Renal pelvis (tissue), 4 donors: ENCODE measurements around the gene MAMDC2. TPM values are rescaled to one million over a fixed set of nuclear protein-coding genes. Genes with fewer than 3 reads are reported as not detected.

Source experiments
- DNase-seq: peaks from one replicate; pipeline ENCODE4 v3.0.0-alpha.2; 2013
- polyA plus RNA-seq, 3 donors: library from polyadenylated mRNA; unstranded; fragments of 120-200 nt; gene quantifications; one replicate each; pipeline ENCODE4 v1.2.1, GENCODE V29; 2013; ENCODE audit not compliant: insufficient read length in 3 of 3

The MAMDC2 gene
- polyA plus RNA-seq, 3 donors = 6.0 to 7.3 (median 6.9) TPM

- no peak for DNase-seq
Measured at GRCh38 chr9:70259512-70259802, 215.8 kb downstream of the MAMDC2 start.

- no peak for DNase-seq
Measured at GRCh38 chr9:70260007-70260443, 216.4 kb downstream of the MAMDC2 start.

DNA sequence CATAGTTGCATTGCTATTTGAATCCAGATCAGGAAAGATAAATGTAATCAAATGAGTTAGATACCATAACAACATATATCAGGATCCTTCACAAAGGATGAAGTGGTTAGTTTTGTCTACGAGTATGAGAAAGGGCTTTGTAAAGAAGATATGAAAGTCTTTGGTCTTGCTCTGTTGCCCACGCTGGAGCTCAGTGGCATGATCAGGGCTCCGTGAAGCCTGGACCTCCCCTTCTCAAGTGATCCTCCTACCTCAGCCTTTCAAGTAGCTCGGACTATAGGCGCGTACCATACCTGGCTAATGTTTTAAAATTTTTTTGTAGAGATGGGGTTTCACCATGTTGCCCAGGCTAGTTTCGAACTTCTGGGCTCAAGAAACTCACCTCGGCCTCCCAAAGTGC lies 217.0 kb downstream of the MAMDC2 start:
- no peak for DNase-seq

DNA sequence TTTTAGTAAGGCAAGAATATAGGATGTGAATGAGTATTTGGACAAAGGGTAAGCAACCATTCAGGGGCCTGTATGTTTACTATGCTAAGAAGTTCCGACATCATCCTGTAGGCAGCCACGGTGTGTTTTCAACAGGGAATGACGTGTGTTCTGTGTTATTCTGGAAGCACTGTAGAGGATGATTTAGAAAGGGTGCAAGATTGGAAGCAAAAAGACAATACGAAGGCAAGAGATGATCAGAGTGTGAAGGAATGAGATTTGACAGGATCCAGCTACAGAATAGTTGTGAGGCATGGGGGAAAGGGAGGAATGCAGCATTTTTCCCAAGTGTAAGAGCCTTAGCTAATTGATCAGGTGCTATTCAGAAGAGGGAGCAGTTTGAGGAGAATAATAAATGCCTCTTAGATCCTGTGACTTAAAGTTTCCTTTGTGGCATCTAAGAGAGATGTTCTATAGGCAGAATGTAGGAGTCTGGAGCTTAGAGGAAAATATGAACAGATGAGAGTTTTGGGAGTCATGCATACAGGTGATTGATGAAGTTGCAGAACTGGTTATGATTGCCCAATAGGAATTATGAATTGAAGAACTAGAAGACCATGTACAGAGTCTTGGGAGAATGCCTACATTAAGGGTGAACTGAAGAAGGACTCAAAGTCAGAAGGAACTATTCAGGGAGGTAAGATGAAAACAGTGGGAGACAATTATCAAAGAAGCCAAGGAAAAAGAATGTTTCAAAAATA lies 217.7 kb downstream of the MAMDC2 start:
- no peak for DNase-seq

- DNase-seq = no peak
Measured at GRCh38 chr9:70262366-70262765, 218.7 kb downstream of the MAMDC2 start.

DNA sequence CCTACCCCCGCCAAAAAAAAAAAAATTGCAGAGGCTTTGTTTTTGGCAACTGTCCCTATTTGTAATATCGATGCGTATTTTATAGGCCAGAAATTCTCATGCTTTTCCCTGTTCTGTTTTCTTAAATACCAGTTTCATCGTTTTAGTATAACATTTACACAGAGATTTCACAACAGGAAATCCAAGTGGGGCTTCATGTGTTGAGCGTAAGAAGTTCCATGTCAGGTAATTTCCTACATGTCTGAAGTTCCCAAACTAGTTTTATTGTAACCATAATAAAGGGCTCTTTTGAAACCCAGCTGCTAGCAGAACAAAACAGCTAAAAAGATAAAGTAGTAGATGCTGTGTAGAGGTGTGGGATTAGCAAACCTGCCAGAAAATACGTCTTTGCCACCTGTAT lies 219.3 kb downstream of the MAMDC2 start:
- DNase-seq = no peak

DNA sequence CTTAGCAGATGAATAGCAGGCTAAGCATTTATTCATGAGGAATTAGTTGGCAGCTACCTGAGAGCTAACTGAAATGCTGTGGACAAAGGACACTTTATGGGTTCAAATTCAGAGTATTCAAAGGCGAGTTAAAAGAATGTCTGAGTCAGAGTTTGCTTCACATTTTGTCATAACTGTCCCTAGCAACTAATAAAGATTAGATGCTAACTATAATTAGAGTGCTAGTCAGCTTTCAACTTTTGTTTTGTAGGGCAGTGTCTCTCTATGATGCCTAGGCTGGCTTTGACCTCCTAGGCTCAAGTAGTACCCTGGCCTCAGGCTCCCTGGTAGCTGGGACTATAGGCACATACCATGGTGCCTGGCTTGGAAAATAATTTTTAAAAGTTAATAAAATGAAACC lies 219.8 kb downstream of the MAMDC2 start:
- DNase-seq = no peak

Other genes with a start within 250 kb of the MAMDC2 start
- gene CFAP95, start 223.0 kb upstream of the MAMDC2 start, polyA plus RNA-seq = 1 to 10 TPM; 1.1 to 2.1 (median 1.3) TPM
- gene SMC5, start 215.1 kb downstream of the MAMDC2 start, polyA plus RNA-seq = 10 to 100 TPM; 33.9 to 61.9 (median 53.0) TPM